Stimulated activated CD4-positive, alpha-beta T cell treated with anti-CD3 and anti-CD28 coated beads, Interleukin-4, amount 100 ng/mL, for 1 hour (primary cell): ENCODE measurements around the gene B3GALT5.

ENCODE experiments used
- DNase-seq: peaks from one replicate; pipeline ENCODE4 v3.0.0-alpha.2; 2020

B3GALT5 gene

GRCh38 chr21:39648879-39649278, 36.1 kb downstream of the B3GALT5 start:
- no peak for DNase-seq

- DNase-seq: no peak
Observed at GRCh38 chr21:39649526-39649925, 36.8 kb downstream of the B3GALT5 start.

- DNase-seq: no peak
Observed at GRCh38 chr21:39650306-39650705, 37.6 kb downstream of the B3GALT5 start.

- no peak for DNase-seq
Observed at GRCh38 chr21:39650801-39651200, 38.1 kb downstream of the B3GALT5 start.

GRCh38 chr21:39651206-39651605, 38.5 kb downstream of the B3GALT5 start:
- no peak for DNase-seq

- no peak for DNase-seq
Observed at GRCh38 chr21:39654951-39655350, 42.2 kb downstream of the B3GALT5 start.

GRCh38 chr21:39655589-39655988, 42.8 kb downstream of the B3GALT5 start:
- no peak for DNase-seq

GRCh38 chr21:39656209-39656608, 43.5 kb downstream of the B3GALT5 start:
- no peak for DNase-seq

GRCh38 chr21:39657091-39657689, 44.5 kb downstream of the B3GALT5 start:
- DNase-seq: no peak

- no peak for DNase-seq
Observed at GRCh38 chr21:39658066-39658465, 45.3 kb downstream of the B3GALT5 start.

- no peak for DNase-seq
Observed at GRCh38 chr21:39659070-39659815, 46.5 kb downstream of the B3GALT5 start.

- no peak for DNase-seq
Observed at GRCh38 chr21:39660191-39660980, 47.6 kb downstream of the B3GALT5 start.

GRCh38 chr21:39661121-39661520, 48.4 kb downstream of the B3GALT5 start:
- DNase-seq: no peak

- DNase-seq: no peak
Observed at GRCh38 chr21:39661740-39662139, 49.0 kb downstream of the B3GALT5 start.

GRCh38 chr21:39662411-39662953, 49.7 kb downstream of the B3GALT5 start:
- DNase-seq: no peak

- no peak for DNase-seq
Observed at GRCh38 chr21:39663066-39663465, 50.3 kb downstream of the B3GALT5 start.

- DNase-seq: no peak
Observed at GRCh38 chr21:39663742-39664492, 51.2 kb downstream of the B3GALT5 start.

- no peak for DNase-seq
Observed at GRCh38 chr21:39664586-39664985, 51.8 kb downstream of the B3GALT5 start.

GRCh38 chr21:39666026-39666425, 53.3 kb downstream of the B3GALT5 start:
- DNase-seq: no peak

- no peak for DNase-seq
Observed at GRCh38 chr21:39666681-39667315, 54.1 kb downstream of the B3GALT5 start.

GRCh38 chr21:39667353-39667891, 54.7 kb downstream of the B3GALT5 start:
- no peak for DNase-seq

GRCh38 chr21:39668369-39668768, 55.6 kb downstream of the B3GALT5 start:
- no peak for DNase-seq
